Sigmoid colon (tissue), 4 donors: ENCODE data around the gene CCND3.

Source experiments
- CTCF ChIP-seq, 4 experiments: fragments of 450-650 bp in 3 of 4; fragments of 200-600 bp in 1 of 4; IDR thresholded peaks; one replicate each; pipeline ENCODE4 v1.5.1; 2016 to 2019; ENCODE audit warnings: antibody characterized with exemption in 4 of 4, mild to moderate bottlenecking in 3 of 4, moderate library complexity in 2 of 4
- EP300 ChIP-seq, 4 donors: sonication (generic); formaldehyde crosslinking; IDR thresholded peaks; one replicate each; pipeline ENCODE4 v1.6.1; 2017; ENCODE audit warnings: antibody characterized with exemption in 4 of 4
- POLR2A ChIP-seq, 2 donors: fragments of 450-650 bp; IDR thresholded peaks; one replicate each; pipeline ENCODE4 v1.6.1; 2016; ENCODE audit warnings: antibody characterized with exemption in 2 of 2, mild to moderate bottlenecking in 2 of 2, moderate library complexity in 2 of 2

GRCh38 chr6:41909727-41910126 lies 31.9 kb downstream of the CCND3 start:
- TF ChIP-seq POLR2A (IDR thresholded peaks at IDR 0.05) (no peak), EP300 (IDR thresholded peaks at IDR 0.05) (no peak), CTCF (IDR thresholded peaks at IDR 0.05) (no peak)
